ENCODE measurements around the gene COPZ2.
A peak's percentile ranks its signal among the peaks of the same experiment; 100 is the strongest.

- TF ChIP-seq, protein P1, sequence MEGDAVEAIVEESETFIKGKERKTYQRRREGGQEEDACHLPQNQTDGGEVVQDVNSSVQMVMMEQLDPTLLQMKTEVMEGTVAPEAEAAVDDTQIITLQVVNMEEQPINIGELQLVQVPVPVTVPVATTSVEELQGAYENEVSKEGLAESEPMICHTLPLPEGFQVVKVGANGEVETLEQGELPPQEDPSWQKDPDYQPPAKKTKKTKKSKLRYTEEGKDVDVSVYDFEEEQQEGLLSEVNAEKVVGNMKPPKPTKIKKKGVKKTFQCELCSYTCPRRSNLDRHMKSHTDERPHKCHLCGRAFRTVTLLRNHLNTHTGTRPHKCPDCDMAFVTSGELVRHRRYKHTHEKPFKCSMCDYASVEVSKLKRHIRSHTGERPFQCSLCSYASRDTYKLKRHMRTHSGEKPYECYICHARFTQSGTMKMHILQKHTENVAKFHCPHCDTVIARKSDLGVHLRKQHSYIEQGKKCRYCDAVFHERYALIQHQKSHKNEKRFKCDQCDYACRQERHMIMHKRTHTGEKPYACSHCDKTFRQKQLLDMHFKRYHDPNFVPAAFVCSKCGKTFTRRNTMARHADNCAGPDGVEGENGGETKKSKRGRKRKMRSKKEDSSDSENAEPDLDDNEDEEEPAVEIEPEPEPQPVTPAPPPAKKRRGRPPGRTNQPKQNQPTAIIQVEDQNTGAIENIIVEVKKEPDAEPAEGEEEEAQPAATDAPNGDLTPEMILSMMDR (IDR thresholded peaks at IDR 0.05), result no peak
- peak in 1 of 4 donors; percentile 39 for TF ChIP-seq POLR2A (IDR thresholded peaks at IDR 0.05)
Measured at GRCh38 chr17:48045316-48046001, 7.9 kb upstream of the COPZ2 start.
